ENCODE results near the gene CRELD2.

The CRELD2 gene

GRCh38 chr22:49906071-49906798 lies 12.2 kb upstream of the CRELD2 start:
- TF ChIP-seq TAF1 (IDR thresholded peaks at IDR 0.05; ENCODE audit: borderline replicate concordance, low read depth, low read length) (no peak), POLR2AphosphoS5 (IDR thresholded peaks at IDR 0.05; ENCODE audit: low read depth, low read length) (no peak), POLR2A (IDR thresholded peaks at IDR 0.05; ENCODE audit: low read depth, low read length) (no peak)
- no peak for FAIRE-seq
- no peak for DNase-seq (ENCODE audit: insufficient read length)

- no peak for DNase-seq (ENCODE audit: insufficient read length)
- TF ChIP-seq TAF1 (IDR thresholded peaks at IDR 0.05; ENCODE audit: borderline replicate concordance, low read depth, low read length) (no peak), POLR2A (IDR thresholded peaks at IDR 0.05; ENCODE audit: low read depth, low read length) (no peak), POLR2AphosphoS5 (IDR thresholded peaks at IDR 0.05; ENCODE audit: low read depth, low read length) (no peak)
- no peak for FAIRE-seq
These were observed 11.6 kb upstream of the CRELD2 start for GRCh38 chr22:49906799-49907290.

DNA sequence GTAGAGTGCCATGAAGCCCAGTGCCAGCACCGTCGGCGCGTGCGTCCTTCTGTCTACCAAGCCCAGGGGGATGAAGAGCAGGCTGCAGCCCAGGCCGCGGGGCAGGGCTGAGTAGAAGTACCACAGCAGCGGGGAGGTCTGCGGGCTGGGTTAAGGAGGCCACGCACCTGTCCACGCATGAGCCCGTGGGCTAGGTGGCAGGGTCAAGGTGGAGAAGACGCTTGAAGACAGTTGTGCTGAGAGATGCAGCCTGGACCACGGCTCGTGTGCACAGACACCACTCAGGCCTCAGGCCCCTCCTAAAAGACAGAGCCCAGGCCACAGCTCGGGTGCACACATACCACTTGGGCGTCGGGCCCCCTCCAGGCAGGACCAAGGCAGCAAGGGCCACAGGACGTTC lies 10.6 kb upstream of the CRELD2 start:
- DNase-seq (ENCODE audit: insufficient read length) (no peak), FAIRE-seq (no peak)
- TF ChIP-seq POLR2A (IDR thresholded peaks at IDR 0.05; ENCODE audit: low read depth, low read length) (no peak), POLR2AphosphoS5 (IDR thresholded peaks at IDR 0.05; ENCODE audit: low read depth, low read length) (no peak), TAF1 (IDR thresholded peaks at IDR 0.05; ENCODE audit: borderline replicate concordance, low read depth, low read length) (no peak)

- TF ChIP-seq POLR2A (IDR thresholded peaks at IDR 0.05; ENCODE audit: low read depth, low read length): no peak
- TF ChIP-seq TAF1 (IDR thresholded peaks at IDR 0.05; ENCODE audit: borderline replicate concordance, low read depth, low read length): no peak
- no peak for TF ChIP-seq POLR2AphosphoS5 (IDR thresholded peaks at IDR 0.05; ENCODE audit: low read depth, low read length)
- FAIRE-seq (no peak), DNase-seq (ENCODE audit: insufficient read length) (no peak)
These were observed 8.8 kb upstream of the CRELD2 start for GRCh38 chr22:49909476-49910205.

DNA sequence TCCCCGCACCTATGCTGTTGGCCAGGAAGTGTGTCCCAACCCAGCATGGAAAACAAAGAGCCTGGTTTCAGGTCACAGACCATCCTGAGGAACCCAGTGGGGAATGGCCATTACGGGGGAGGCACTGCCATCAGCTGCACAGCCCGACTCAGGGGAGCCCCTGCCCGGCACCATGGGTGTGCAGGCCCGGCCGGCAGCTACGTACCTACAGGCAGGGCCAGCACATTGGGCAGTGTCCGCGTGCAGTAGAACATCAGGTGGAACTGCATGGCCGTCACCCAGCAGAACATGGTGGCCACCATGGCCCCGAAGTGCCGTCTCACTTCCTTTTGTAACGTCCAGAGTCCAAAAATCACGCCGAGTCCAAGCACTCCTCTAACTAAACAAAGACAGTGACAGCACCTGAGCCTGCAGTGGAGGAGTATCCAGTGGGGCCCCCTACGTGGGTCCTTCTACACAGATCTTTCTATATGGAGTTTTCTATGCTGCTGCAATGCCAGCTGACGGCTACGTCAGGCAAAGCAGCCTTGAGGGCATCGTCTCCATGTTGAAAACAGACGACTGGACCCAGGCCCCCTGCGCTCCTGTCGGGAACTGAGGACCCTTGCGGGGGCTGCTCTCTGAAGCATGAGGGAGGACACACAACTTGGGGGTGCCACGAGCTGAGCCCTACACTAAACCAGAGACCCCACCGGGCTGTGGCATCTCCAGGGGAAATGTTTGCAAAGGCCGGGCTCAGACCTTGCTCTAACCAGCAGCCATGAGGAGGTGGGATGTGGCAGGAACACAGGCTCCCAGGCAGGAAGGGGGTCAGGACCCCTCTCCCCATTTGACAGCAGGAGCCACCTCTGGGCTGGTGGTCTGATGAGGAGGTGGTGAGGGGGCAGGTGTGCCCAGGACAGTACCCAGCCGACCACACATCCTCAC lies 7.9 kb upstream of the CRELD2 start:
- TF ChIP-seq POLR2AphosphoS5 (IDR thresholded peaks at IDR 0.05; ENCODE audit: low read depth, low read length): no peak
- no peak for DNase-seq (ENCODE audit: insufficient read length)
- FAIRE-seq: no peak

- DNase-seq (ENCODE audit: insufficient read length) (no peak), FAIRE-seq (no peak)
- TF ChIP-seq POLR2AphosphoS5 (IDR thresholded peaks at IDR 0.05; ENCODE audit: low read depth, low read length) (no peak), TAF1 (IDR thresholded peaks at IDR 0.05; ENCODE audit: borderline replicate concordance, low read depth, low read length) (no peak), POLR2A (IDR thresholded peaks at IDR 0.05; ENCODE audit: low read depth, low read length) (no peak)
These were observed 6.4 kb upstream of the CRELD2 start for GRCh38 chr22:49911881-49912625.

DNA sequence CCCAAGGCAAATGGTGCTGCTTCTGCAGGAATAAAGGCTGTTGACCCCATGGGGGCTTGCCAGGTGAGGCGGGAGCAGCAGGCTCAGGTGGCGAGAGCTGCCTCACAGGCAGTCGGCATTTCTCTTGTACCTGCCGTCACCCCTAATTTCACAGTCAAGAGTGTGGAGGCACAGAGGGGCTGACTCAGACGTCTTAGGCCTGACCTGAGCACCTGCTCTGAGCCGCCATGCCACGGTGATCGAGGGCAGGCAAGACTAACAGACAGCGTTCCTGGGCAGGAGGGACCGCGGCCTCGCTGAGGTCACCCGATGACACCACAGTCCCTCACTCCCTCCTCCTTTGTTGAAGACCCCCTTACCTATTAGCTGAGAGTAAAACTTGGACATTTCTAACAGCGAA lies 5.4 kb upstream of the CRELD2 start:
- DNase-seq (ENCODE audit: insufficient read length) (no peak), FAIRE-seq (no peak)
- TF ChIP-seq POLR2AphosphoS5 (IDR thresholded peaks at IDR 0.05; ENCODE audit: low read depth, low read length) (no peak), TAF1 (IDR thresholded peaks at IDR 0.05; ENCODE audit: borderline replicate concordance, low read depth, low read length) (no peak), POLR2A (IDR thresholded peaks at IDR 0.05; ENCODE audit: low read depth, low read length) (no peak)

DNA sequence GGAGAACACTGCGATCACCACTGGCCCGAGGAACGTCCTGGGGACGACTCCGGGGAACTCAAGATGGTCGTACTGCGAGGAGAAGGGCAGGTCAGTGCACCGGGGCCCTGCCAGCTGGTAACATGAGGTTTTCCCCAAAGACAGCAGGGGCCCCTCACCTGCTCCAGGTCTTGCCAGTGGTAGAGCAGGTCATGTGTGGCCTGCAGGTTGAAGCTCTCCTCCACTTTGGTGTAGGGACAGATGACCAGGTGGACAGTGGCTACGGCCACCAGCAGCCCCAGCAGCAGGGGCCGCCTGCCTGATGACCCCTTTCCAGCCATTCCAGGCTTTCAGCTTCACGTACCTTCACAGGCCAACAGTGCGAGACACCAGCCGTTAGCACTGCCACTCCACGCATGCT lies 5.0 kb upstream of the CRELD2 start:
- TF ChIP-seq POLR2A (IDR thresholded peaks at IDR 0.05; ENCODE audit: low read depth, low read length): no peak
- no peak for TF ChIP-seq POLR2AphosphoS5 (IDR thresholded peaks at IDR 0.05; ENCODE audit: low read depth, low read length)
- TF ChIP-seq TAF1 (IDR thresholded peaks at IDR 0.05; ENCODE audit: borderline replicate concordance, low read depth, low read length): no peak
- DNase-seq (ENCODE audit: insufficient read length) (no peak), FAIRE-seq (no peak)

GRCh38 chr22:49914256-49914655 lies 4.2 kb upstream of the CRELD2 start:
- TF ChIP-seq TAF1 (IDR thresholded peaks at IDR 0.05; ENCODE audit: borderline replicate concordance, low read depth, low read length): no peak
- no peak for TF ChIP-seq POLR2A (IDR thresholded peaks at IDR 0.05; ENCODE audit: low read depth, low read length)
- no peak for TF ChIP-seq POLR2AphosphoS5 (IDR thresholded peaks at IDR 0.05; ENCODE audit: low read depth, low read length)
- FAIRE-seq: no peak

DNA sequence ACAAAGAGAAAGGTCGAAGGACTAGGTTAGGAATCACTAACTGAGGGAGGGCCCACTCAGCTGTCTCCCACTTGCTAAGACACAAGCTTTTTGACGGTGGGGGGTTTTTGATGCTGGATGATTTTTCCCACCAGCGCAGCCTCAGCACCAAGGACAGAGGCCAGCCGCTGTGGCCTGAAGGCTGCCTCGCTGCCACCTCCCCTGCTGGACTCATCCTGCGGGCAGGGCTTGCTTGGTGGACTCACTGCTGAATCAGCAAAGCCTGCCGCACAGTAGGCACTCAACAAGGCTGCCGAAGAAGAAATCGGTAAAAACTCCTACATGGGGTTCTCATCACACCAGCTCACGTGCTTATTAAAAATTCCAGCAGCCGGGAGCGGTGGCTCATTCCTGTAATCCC lies 2.8 kb upstream of the CRELD2 start:
- TF ChIP-seq POLR2AphosphoS5 (IDR thresholded peaks at IDR 0.05; ENCODE audit: low read depth, low read length): no peak
- TF ChIP-seq TAF1 (IDR thresholded peaks at IDR 0.05; ENCODE audit: borderline replicate concordance, low read depth, low read length): no peak
- no peak for TF ChIP-seq POLR2A (IDR thresholded peaks at IDR 0.05; ENCODE audit: low read depth, low read length)
- DNase-seq (ENCODE audit: insufficient read length) (no peak), FAIRE-seq (no peak)

More at GRCh38 chr22:49914256-49914655, 4.2 kb upstream of the CRELD2 start:
- no peak for DNase-seq (ENCODE audit: insufficient read length)

Measured in GM12892 (cell line).